GM21576 (cell line): ENCODE results near the gene GRIK3.

ENCODE experiments used
- ATAC-seq: cut with Tn5 transposase; IDR thresholded peaks from one replicate; pipeline ENCODE4 v1.9.1; 2021; ENCODE audit warnings: mild to moderate bottlenecking, moderate library complexity; ENCODE audit not compliant: unreplicated experiment

GRIK3 gene

DNA sequence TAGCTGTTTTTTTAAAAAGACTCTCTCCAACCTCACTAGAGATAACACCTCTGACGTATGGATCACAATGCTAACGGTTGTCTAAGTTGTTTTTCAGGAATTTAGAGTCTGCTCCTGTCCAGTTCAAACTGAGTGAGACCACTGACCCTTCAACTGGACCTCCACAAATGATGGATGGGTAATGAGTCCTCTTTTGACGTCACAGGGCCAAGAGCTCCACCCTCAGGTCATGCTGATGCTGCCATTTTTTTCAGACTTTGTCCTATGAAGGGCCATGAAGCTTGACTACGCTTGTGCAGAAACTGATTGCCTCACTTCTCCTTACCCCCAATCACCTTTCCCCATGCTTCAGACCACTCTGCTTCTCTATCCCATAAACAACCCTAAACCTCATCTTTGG lies 16.6 kb downstream of the GRIK3 start:
- no peak for ATAC-seq

DNA sequence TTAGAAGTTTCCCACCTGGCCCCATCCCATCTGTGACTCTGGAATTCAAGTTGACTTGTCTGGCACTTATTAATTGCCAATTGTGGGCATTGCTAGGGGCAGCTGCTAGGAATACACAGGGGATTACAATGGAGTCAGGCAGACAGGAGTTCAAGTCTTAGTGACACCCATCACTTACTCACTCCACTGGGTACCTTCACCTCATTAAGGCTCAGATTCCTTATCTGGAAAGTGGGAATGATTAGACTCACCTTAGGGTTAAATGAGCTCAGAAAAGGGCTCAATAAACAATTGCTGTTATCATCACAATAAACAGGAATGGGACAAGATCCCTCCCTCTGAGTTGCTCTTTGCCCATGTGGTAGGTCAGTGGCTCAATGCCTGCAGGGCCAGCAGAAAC lies 18.2 kb downstream of the GRIK3 start:
- no peak for ATAC-seq

DNA sequence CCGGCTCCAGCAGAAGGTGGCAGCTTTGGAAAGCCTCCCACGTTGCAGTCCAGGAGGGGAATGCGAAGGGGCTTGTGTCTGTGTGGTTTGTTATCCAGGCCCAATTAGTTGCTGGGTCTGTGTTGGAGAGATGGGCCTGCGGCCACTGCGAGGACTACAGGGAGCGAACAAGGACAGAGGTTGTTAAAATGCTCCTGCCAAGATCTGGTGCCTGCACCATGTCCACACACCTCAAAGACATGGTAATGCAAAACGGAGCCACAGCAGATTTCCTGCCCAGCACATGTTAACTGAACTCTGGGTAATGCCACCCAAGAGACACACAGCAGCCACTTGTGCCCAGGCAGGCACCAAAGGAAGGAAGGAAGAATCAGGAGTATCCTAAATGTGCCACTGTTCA lies 18.6 kb downstream of the GRIK3 start:
- ATAC-seq = no peak

DNA sequence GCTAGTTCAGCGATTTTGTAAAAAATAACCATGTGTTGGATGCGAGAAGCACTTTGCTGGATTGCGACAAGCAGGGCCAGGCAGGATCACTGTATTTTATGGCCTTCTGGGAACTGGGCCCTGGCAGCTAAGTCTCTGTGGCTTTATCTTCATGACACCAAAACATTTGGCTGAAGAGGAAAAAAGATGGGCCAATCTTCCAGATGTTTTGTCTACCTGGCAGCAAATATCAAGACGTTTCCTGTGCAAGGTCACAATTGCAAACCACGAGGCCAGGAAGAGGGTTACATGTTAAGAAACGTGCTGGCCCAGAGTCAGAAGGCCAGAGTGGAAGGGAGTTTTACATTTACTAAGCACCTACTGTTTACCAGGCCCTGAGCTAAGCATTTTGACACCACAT lies 22.1 kb downstream of the GRIK3 start:
- ATAC-seq = no peak

DNA sequence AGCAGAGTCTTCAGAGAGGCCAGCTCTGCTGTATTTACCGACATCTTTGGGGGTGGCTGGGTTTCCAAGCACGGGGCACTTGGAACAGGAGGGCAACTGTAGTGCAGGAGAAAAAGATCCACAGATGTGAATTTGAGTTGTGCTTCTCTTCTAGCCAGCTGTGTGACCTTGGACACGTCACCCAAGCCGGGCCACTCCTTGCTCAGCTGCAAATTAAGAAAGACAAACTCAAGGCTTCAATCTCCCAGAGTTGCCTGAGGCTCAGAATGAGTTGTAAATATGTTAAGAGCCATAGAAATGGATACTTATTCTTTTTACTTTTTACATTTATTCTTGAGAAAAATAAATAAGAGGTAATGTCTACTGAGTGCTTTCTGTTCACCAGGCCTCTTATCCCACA lies 24.3 kb downstream of the GRIK3 start:
- ATAC-seq = no peak

DNA sequence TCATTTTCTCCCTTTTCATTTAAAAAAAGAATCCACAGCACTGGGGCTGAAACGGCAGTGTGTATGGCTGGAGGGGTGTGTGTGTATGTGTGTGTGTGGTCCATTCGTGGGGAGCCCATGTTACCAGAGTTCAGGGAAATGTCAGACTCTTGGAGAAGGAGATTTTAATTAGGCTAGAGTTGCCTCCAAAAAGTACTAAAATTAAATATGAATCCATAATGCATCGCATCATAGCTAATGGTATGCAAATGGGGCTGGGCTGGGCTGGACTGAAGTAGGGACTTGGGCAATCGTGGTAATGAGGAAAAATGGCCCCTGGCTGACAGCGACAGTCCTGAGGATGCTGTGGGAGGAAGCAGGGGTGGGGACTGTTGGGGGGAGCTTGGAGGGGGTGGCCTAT lies 24.8 kb downstream of the GRIK3 start:
- no peak for ATAC-seq

DNA sequence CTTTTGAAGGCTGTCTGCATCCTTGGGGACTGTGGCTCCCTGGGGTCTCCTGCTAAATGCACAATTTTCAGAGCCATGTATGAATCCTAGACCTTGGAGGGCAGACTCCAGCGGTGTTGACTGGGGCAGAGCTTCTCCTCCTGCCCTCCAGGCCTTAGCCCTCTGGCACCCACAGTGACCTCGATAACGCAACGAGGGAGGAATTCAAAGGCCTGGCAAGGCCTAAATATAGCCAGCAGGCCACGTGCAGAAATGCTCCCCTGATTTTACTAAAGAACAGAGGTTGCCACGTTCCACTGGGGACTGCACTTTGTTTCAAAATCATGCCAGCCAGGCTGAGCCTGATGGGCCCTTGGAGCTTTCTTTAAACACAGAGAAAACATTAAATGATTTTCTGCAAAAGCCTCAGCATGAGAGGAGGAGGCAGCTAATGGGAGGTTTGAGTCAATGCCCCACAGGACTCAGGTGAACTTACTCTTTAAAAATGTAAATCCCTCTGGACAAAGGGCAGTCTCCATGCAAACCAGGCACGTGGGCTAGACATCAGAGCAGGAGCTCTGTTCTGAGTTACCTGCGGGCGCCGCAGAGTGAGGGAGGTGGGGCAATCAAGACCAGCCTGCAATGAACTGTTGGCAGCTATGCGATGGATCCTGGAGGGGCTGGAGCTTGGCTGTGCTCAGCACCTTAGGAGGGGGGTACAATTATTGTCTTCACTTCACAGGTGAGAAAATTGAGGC lies 28.0 kb downstream of the GRIK3 start:
- no peak for ATAC-seq

DNA sequence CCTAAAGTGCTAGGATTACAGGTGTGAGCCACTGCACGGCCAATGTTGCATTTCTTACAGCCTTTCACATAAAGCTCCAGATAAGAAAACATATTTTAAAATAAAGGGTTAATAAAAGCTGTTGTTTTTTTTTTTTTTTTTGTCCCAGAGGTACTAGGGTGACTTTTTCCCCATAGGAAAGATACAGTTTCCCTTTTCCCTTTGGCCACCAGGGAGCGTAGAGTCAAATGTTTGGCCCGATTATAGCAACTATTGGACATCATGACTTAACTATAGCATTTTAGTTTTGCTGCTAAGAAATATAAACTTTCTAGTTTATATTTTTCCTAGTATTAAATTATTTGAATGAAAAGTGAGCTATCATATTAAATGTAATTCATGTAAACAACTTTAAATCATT lies 31.4 kb downstream of the GRIK3 start:
- ATAC-seq = no peak

DNA sequence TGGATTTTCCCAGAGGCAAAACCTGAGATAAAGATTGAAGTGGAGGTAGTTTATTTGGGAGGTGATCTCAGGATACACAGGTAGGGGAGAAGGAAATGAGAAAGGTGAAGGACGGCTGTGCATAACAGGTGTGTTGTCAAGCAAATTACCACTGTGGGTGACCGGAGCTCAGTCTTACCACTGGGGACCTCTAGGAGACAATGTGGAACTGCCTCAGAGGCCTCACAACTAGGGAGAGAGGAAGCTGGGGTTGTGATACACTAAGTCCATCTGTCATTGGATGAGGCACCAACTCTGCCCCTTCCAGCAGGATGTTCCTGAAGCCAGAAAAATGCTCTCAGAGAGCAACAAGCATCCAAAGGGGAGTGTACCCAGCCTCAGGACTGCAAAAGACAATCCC lies 32.6 kb downstream of the GRIK3 start:
- no peak for ATAC-seq

DNA sequence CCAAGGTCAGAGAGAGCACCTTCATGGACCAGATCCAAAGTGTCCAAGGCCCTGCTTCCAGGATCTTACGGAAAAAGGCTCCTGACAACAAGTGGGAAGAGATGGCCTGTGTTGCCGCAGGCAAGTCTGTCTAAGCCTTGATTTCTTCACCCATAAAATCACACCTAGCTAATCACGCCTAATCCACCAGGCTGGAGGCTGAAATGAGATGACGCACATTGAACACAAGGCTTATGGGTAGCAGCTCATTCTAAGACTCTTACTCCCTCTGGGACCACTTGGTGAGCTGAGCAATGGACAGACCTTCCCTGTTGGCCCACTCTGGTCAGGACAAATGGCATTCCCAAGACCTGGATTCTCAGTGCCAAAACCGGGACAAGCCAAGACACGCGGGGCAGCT lies 38.2 kb downstream of the GRIK3 start:
- no peak for ATAC-seq

DNA sequence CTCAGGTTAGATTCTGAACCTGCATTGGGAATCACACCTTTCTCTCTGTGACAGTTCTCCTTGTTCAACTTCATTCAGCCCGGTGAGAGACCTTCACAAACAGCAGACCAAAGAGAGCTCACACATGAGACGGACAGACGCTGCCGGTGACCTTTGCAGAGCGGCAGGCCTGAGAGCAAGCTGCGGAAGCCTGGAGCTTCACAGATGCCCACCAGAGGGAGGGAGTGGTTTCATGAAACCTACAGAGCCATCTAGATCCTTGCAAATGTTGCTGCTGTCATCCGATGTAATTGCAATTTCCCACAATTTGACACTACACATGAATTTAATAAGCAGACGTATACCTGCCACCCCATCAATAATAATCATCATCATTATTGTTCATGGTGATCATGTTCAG lies 39.4 kb downstream of the GRIK3 start:
- no peak for ATAC-seq

DNA sequence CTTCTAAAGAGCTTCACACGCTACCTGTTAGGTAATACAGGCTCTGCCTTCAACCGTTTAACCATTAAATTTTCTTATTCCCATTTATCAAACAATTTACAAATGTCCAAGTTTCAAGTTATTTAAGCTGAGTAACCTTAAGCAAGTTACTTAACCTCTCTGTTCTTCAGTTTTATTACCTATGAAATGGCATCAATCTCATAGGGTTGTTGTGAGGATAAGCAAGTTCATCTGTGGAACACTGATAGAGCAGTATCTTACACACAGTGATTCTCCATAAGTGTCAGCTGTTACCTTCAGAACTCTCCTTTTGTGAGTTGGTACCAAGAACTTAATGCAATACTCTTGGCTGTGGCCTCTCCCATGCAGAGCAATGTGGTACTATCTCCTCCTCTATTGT lies 40.0 kb downstream of the GRIK3 start:
- no peak for ATAC-seq

DNA sequence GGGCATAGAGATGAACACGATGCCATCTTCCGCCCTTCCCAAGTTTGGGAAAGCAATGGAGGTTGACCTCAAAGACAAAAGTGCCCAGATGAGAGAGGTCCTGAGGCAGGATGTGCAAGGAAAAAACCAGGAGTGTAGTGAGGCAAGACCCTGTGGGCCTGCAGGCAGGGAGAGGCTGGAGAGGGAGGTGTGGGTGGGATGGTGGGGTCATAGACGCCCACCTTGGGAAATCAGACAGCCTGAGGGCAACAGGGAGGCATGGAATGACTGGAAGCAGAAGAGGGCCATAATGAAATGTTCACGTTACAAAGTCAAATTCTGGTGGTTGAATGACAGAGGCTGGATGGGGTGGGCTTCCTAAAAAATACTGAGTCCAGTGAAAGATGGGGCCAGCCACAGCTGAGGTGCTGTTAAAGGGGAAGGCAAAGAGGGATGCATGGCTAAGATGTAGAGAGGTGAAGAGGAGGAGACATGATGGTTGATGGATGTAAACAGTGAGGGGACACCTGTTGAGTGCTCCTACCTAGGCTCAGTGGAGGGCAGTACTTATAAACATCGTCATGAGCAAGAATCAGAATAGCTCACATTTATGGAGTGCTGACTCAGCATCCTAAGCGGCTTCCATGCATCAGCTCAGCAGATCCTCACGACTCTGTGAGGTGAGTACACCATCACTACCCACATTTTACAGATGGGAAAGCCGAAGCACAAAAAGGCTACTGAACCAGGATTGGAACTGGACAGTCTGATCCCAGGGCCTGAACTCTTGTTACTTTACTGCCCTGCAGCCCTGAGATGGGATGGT lies 42.0 kb downstream of the GRIK3 start:
- ATAC-seq = no peak

DNA sequence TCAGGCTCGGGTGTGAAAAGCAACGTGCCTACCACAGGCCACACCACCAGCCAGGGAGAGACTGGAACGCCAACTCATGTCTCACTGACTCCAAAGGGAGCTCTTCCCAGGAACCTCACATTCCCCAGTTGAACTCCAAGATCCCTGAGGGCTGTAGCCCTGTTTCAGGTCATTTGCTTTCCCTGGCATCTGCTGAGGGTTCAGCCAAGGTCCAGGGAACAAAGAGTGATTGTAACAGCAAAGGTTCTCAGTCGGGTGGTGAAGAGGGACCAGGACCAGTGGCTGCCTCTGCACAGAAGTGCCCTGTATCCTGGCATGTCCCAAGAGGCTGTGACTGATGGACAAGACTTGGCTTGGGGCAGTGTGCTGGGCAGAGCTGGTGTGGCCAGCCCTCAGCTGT lies 42.8 kb downstream of the GRIK3 start:
- ATAC-seq = no peak

DNA sequence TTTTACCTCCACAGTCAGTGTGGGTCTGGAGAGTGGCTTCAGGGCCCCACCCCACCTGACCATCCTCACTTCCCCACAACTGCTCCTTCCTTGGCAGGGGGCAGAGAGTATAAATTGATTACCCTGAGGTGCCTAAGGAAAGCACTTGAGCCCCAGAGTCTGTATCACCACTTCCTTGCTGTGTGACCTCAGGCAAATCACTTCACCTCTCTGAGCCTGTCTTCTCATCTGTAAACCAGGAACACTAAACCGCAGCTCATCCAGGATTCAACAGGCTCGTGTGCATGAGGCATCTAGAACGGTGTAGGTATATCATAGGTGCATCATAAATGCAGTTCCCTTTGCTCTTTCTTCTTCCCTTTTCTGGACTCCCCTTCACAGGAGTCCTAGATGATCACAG lies 43.4 kb downstream of the GRIK3 start:
- no peak for ATAC-seq

DNA sequence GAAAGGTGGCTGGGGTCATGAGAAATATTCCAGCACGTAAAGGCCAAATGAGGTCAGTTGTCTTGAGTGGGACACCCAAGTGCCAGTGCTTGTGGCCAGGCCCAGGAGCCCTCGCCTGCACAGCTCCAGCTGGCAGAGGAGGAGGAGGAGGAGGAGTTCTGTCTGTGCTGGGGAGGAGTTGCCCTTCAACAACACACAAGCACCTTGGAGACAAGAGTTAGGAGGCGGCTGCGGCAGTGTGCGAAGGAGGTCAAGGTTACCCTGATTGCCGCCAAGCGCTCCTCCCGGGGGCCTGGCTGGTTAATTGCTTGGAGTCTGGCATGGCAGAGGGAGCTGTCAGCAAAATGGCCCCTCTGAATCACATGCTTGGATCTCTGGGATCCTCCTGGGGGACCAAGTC lies 45.1 kb downstream of the GRIK3 start:
- no peak for ATAC-seq

DNA sequence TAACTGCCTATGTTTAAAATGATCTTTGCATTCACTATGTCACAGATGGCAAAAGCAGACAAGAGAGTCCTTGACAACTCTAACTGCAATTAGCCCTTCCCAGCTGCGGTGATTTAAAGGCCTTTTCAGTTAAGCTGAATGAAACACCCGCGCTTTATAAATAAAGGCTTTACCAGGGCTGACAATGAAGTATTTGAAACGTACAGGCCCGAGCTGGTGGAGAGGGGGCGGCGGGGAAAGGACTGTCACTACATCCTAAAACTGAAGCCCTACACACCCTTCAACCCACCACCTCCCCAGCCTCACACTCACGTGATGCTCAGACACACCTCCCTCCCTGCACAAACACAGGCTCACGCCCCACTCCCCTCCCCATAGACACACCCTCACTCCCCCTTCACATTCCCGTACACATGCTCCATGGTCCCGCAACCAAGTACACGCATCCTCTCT lies 45.5 kb downstream of the GRIK3 start:
- ATAC-seq = no peak

DNA sequence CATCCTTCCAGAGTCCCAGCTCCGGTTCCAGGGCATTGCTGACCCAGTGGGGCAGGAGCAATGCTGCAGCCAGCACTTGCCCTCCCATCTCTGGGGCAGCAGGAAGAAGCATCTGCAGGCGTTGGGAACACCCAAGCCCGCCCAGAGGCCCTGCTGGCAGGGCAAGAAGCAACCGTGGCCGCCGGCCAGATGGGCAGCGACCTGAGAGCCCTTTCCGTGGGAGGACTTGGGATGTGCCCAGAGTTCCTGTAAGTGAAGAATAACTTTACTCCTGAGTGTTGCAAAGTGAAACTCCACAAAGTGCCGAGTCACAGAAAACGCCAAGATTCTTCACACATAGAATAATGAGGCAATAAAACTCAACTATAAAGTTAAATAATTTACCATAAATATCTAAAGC lies 46.0 kb downstream of the GRIK3 start:
- ATAC-seq = no peak

DNA sequence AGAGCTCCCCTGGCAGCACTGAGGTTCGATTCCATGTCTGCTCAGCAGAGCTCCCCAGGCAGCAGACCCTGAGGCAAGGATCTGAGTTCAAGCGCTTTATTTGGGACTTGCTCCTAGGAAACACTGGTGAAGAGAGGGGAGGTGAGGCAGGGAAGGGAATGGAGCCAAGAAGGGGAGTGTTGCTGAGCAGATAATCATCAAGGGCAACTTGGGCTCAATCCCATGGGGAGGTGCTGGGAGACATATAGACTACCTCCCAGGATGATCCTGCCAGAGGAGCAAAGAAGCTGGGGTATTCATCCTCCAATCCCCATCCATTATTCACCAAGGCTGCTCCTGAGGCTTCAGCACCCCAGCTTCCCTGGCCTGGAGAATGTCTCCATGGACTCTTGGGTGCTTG lies 47.0 kb downstream of the GRIK3 start:
- ATAC-seq = no peak

DNA sequence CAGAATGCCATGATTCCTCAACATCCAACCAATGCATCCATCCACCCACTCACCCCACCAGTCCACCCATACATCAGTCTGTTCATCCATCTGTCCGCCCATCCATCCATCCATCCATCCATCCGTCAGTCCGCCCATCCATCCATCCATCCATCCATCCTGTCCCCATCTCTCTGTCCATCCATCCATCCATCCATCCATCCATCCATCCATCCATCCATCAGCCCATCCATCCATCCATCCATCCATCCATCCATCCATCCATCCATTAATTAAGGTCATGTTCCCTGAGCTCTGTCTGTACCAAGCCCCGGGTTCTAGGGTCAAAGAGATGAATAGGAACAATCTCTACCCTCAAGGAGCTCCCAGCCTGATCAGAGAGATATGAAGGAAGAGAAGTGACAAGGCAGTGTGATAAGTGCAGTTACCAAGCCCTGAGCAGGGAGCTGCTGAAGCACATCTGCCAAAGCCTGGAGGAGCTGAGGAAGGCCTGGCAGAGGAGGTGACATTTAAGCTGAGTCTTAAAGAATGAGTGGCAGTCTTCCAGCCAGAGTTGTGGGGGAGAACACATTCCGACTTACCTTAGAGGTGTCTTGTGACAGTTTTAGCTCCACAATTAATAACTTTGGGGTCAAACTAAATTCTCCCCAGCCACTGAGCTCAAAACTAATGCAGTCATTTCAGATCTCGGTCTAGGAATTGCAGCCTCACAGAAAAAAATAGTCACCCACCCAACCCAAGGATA lies 47.9 kb downstream of the GRIK3 start:
- ATAC-seq = no peak

DNA sequence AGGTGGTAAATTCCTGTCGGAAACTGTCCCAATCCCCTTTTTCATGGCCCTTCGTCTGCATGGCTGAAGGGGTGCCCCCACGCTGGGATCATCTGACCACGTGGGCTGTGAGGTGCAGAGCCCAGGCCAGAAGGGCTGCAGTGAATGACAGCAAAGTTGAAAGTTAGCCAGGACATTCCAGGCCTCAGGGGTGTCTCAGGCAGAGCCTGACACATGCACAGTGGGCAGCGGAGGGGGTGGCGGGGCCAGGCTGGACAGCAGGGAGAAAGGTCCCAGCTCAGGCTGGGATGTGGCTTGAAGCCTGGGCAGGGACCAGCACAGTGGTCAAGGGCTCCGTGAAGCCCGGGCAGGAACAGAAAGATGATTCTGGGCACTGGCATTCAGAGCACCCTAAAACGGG lies 49.6 kb downstream of the GRIK3 start:
- ATAC-seq = no peak

DNA sequence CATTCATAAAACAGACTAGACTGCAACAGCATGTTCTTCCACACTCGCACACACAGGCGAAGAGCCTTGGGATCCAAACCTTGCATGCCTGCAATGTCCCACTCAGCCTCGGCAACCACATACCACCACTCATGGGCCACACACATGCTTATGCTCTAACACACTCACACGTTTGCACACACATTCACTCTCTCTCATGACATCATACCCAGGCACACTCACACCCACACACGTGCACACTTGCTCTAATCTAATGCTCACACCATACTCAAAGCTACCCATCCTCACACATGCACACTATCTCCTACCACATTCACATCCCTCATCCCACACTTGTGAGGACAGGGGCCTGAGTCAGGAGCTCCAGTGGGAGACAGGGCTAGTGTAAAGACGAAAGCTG lies 50.3 kb downstream of the GRIK3 start:
- ATAC-seq = no peak
